Gastroesophageal sphincter (tissue), 4 donors: ENCODE data around the gene UPK2. TPM values are rescaled to one million over a fixed set of nuclear protein-coding genes. Genes with fewer than 3 reads are reported as not detected.
"Not testable (repeated sequence)": the region's sequence is repeated elsewhere in the genome, so short reads cannot be mapped to it uniquely, and the experiment has no call there.

ENCODE experiments used
- ATAC-seq: fragments of 150-250 bp; one replicate; pipeline ENCODE4 v1.9.1; 2016; ENCODE audit warnings: mild to moderate bottlenecking, moderate library complexity
- H3K27ac ChIP-seq, 4 donors: fragments of 200-600 bp; sonication (generic) in 3 of 4; 1 replicate in 3 of 4; 2 replicates in 1 of 4; pipeline ENCODE4 v1.5.1; 2016 to 2019
- H3K27me3 ChIP-seq: fragments of 200-600 bp; sonication (generic); one replicate; pipeline ENCODE4 v1.5.1; 2019
- H3K36me3 ChIP-seq, 2 donors: fragments of 200-600 bp; sonication (generic); one replicate each; pipeline ENCODE4 v1.5.1; 2019; ENCODE audit warnings: control low read depth in 1 of 2
- H3K4me1 ChIP-seq, 3 donors: fragments of 200-600 bp; sonication (generic); 1 replicate in 2 of 3; 2 replicates in 1 of 3; pipeline ENCODE4 v1.5.1; 2016 to 2019; ENCODE audit warnings: control low read depth in 2 of 3
- H3K4me3 ChIP-seq, 2 donors: fragments of 200-600 bp; sonication (generic); one replicate each; pipeline ENCODE4 v1.5.1; 2019; ENCODE audit warnings: mild to moderate bottlenecking in 1 of 2, moderate library complexity in 1 of 2
- H3K9me3 ChIP-seq, 3 donors: fragments of 200-600 bp; sonication (generic); one replicate each; pipeline ENCODE4 v1.5.1; 2017 to 2019; ENCODE audit warnings: control low read depth in 2 of 3
- EP300 ChIP-seq: sonication (generic); formaldehyde crosslinking; IDR thresholded peaks from one replicate; pipeline ENCODE4 v1.6.1; 2017; ENCODE audit warnings: antibody characterized with exemption, mild to moderate bottlenecking
- POLR2A ChIP-seq, 2 donors: fragments of 450-650 bp; IDR thresholded peaks; one replicate each; pipeline ENCODE4 v1.6.1; 2017; ENCODE audit warnings: antibody characterized with exemption in 2 of 2, mild to moderate bottlenecking in 2 of 2, moderate library complexity in 1 of 2
- POLR2AphosphoS5 ChIP-seq: sonication (generic); formaldehyde crosslinking; IDR thresholded peaks from one replicate; pipeline ENCODE4 v1.6.1; 2017; ENCODE audit warnings: antibody characterized with exemption
- WGBS, 2 donors: methylation state at CpG; one replicate each; pipeline ENCODE4 v1.1.5; 2018; ENCODE audit warnings: low coverage in 1 of 2; 5-methylcytosine and 5-hydroxymethylcytosine counted together
- total RNA-seq, 4 donors: library from RNA; depleted of rRNA; stranded (reverse); fragments of >200 nt; gene quantifications; one replicate each; pipeline ENCODE4 v1.1.0, GENCODE V29; 2016
- TF ChIP-seq, protein P1 (sequence below), 4 experiments: fragments of 200-600 bp in 2 of 4; fragments of 450-650 bp in 2 of 4; sonication (generic) in 1 of 4; IDR thresholded peaks; one replicate each; pipeline ENCODE4 v1.5.1; 2017 to 2019; ENCODE audit warnings: antibody characterized with exemption in 4 of 4, mild to moderate bottlenecking in 2 of 4, moderate library complexity in 2 of 4

Gene UPK2
- total RNA-seq, 4 donors from 2014 or later, result not detected

DNA sequence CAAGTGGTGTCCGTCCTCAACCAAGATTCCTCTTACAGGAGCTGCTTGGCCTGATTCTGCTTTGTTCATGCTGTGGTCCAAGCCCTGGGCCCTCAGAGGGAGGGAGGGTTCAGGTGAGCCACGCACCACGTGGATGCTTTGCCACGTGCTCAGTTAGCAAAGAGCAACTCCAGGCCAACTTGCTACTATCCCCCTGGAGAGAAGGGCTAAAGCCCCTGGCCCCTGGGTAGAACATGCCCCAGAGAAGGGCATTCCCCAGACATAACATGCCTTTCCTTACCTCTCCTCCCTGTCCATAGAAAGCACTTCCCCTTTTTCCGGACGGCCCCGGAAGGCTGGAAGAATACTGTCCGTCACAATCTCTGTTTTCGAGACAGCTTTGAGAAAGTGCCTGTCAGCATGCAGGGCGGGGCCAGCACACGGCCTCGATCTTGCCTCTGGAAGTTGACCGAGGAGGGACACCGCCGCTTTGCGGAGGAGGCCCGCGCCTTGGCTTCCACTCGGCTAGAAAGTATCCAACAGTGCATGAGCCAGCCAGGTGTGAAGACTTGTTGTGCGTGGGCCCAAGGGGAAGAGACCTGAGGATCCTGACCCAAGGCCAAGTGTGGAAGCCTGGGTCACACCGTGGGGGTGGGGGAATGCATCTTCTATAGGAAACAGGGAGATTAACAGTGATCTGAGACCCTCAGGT lies 24.2 kb downstream of the UPK2 start:
- TF ChIP-seq, protein P1, sequence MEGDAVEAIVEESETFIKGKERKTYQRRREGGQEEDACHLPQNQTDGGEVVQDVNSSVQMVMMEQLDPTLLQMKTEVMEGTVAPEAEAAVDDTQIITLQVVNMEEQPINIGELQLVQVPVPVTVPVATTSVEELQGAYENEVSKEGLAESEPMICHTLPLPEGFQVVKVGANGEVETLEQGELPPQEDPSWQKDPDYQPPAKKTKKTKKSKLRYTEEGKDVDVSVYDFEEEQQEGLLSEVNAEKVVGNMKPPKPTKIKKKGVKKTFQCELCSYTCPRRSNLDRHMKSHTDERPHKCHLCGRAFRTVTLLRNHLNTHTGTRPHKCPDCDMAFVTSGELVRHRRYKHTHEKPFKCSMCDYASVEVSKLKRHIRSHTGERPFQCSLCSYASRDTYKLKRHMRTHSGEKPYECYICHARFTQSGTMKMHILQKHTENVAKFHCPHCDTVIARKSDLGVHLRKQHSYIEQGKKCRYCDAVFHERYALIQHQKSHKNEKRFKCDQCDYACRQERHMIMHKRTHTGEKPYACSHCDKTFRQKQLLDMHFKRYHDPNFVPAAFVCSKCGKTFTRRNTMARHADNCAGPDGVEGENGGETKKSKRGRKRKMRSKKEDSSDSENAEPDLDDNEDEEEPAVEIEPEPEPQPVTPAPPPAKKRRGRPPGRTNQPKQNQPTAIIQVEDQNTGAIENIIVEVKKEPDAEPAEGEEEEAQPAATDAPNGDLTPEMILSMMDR (IDR thresholded peaks at IDR 0.05), result no peak
- TF ChIP-seq POLR2AphosphoS5 (no peak), EP300 (no peak), POLR2A (IDR thresholded peaks at IDR 0.05) (no peak)
- peaks cover 20% of the 10 kb centered on the region for H3K27me3 ChIP-seq
- H3K36me3 ChIP-seq, result no peaks in the 10 kb centered on the region
- no peak overlapping the region for H3K4me3 ChIP-seq
- ATAC-seq, result peak; percentile 69
- peaks cover 0 to 10% (median 0%) of the 10 kb centered on the region in 3 donors for H3K4me1 ChIP-seq
- no peaks in the 10 kb centered on the region for H3K9me3 ChIP-seq
- no peak overlapping the region for H3K27ac ChIP-seq
- 19% methylated on average over 11 of the region's 21 CpGs; no CpG with 5 or more reads in 1 of the 2 donors for WGBS, 2 donors

DNA sequence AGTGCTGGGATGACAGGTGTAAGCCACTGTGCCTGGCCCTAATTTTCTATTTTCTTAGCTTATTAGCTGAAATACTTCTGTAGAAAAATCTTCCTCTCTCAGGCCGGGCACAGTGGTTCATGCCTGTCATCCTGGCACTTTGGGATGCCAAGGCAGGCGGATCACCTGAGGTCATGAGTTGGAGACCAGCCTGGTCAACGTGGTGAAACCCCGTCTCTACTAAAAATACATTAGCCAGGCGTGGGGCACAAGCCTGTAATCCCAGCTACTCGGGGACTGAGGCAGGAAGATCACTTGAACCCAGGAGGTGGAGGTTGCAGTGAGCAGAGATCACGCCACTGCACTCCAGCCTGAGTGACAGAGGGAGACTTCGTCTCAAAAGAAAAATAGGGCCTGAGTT lies 28.2 kb downstream of the UPK2 start:
- Histone ChIP-seq H3K4me1 (peaks cover 0 to 10% (median 0%) of the 10 kb centered on the region in 3 donors), H3K27me3 (peaks cover 14% of the 10 kb centered on the region)
- not testable (repeated sequence) for ATAC-seq, H3K4me3 ChIP-seq, H3K36me3 ChIP-seq, H3K27ac ChIP-seq, H3K9me3 ChIP-seq
- 60 to 87% methylated on average over 3 to 4 of the region's 8 CpGs for WGBS, 2 donors

DNA sequence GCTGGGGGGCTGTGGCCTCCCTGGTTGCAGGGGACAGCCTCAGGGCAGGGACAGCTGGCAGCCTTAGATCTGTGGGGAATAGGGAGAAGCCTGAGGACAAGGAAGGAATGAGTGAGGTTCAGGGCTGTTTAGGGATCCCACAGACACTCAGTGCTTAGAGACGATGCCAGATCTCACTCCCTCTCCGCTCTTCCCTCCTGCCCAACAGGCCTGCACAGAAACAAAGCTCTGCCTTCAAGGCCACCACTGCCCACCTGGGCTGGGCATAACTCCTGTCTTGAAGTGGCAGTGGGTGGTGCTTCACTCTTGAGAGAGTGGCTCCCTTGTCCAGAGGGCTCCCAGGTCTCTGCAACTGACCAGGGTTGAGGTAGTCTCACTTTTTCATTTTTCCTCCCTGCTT lies 28.7 kb downstream of the UPK2 start:
- ATAC-seq, result no peak
- no peaks in the 10 kb centered on the region for H3K36me3 ChIP-seq
- WGBS, 2 donors, result 100% methylated on average over 1 of the region's 2 CpGs; no CpG with 5 or more reads in 1 of the 2 donors
- TF ChIP-seq POLR2A (IDR thresholded peaks at IDR 0.05) (no peak), POLR2AphosphoS5 (no peak), EP300 (no peak)
- TF ChIP-seq, protein P1 (IDR thresholded peaks at IDR 0.05), result no peak
- no peaks in the 10 kb centered on the region for H3K9me3 ChIP-seq
- peaks cover 9% of the 10 kb centered on the region for H3K27me3 ChIP-seq
- H3K27ac ChIP-seq, result no peak overlapping the region
- H3K4me3 ChIP-seq, result no peak overlapping the region
- peaks cover 0 to 7% (median 0%) of the 10 kb centered on the region in 3 donors for H3K4me1 ChIP-seq

DNA sequence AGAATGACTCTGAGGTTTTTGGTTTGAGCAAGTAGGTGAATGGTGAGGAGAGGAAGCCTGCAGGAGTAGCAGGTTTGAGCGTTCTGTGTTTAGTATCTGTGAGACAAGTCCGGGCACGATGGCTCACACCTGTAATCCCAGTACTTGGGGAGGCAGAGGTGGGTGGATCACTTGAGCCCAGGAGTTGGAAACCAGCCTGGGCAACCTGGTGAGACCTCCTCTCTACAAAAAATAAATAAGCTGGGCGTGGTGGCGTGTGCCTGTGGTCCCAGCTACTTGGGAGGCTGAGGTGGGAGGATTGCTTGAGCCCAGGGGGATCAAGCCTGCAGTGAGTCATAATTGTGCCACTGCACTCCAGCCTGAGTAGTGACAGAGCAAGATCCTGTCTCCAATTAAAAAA lies 32.2 kb downstream of the UPK2 start:
- Histone ChIP-seq H3K4me1 (no peaks in the 10 kb centered on the region), H3K27me3 (no peaks in the 10 kb centered on the region), H3K36me3 (no peaks in the 10 kb centered on the region), H3K27ac (no peak overlapping the region), H3K9me3 (no peaks in the 10 kb centered on the region), H3K4me3 (no peak overlapping the region)
- TF ChIP-seq, protein P1 (IDR thresholded peaks at IDR 0.05), result no peak
- TF ChIP-seq POLR2AphosphoS5, result no peak
- TF ChIP-seq POLR2A (IDR thresholded peaks at IDR 0.05), result no peak
- no peak for TF ChIP-seq EP300
- no peak for ATAC-seq
- 80 to 81% methylated on average over 3 to 5 of the region's 5 CpGs for WGBS, 2 donors

DNA sequence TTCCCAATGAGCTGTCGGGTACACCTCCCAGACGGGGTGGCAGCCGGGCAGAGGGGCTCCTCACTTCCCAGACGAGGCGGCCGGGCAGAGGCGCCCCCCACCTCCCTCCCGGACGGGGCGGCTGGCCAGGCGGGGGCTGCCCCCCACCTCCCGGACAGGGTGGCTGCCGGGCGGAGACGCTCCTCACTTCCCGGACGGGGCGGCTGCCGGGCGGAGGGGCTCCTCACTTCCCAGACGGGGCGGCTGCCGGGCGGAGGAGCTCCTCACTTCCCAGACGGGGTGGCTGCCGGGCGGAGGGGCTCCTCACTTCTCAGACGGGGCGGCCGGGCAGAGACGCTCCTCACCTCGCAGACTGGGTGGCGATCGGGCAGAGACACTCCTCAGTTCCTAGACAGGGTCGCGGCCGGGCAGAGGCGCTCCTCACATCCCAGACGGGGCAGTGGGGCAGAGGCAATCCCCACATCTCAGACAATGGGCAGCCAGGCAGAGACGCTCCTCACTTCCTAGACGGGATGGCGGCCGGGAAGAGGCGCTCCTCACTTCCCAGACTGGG lies 35.5 kb downstream of the UPK2 start:
- WGBS, 2 donors, result no CpG with 5 or more reads among the region's 44 CpGs
- not testable (repeated sequence) for H3K36me3 ChIP-seq, H3K27me3 ChIP-seq, H3K4me1 ChIP-seq, H3K9me3 ChIP-seq, H3K4me3 ChIP-seq, ATAC-seq, H3K27ac ChIP-seq
